H1 (cell line): ENCODE results near the gene JPT2. TPM values are rescaled to one million over a fixed set of nuclear protein-coding genes. Genes with fewer than 3 reads are reported as not detected.

Experiments
- CTCF ChIA-PET: fragments of 300-600 bp; sonication (Branson Sonifier 250); formaldehyde crosslinking; loops from one replicate; lab custom pipeline; 2021; ENCODE audit not compliant: partially characterized antibody; lab: Charles Lee
- POLR2A ChIA-PET: fragments of 300-600 bp; sonication (Branson Sonifier 250); formaldehyde crosslinking; loops from one replicate; lab custom pipeline; 2021; ENCODE audit warnings: inconsistent platforms; ENCODE audit not compliant: partially characterized antibody; lab: Charles Lee
- DNase-seq, 2 experiments: peaks; one replicate each; pipeline versions ENCODE4 v3.0.0 to v3.0.0-alpha.2; 2010 to 2022; ENCODE audit warnings: low spot score in 2 of 2, low read depth in 1 of 2, mixed read lengths in 1 of 2
- FAIRE-seq: peaks from 2 replicates; lab custom pipeline; 2011; peaks lifted over from hg19 to GRCh38; lab: Jason Lieb, UNC
- H2AFZ ChIP-seq: 2 replicates; pipeline ENCODE4 v1.8.1; 2012; ENCODE audit warnings: low read length, inconsistent platforms
- H2AK5ac ChIP-seq: 2 replicates; pipeline ENCODE4 v1.6.1; 2013; ENCODE audit warnings: low read depth, low read length
- H2BK120ac ChIP-seq: replicated peaks from 2 replicates; pipeline ENCODE3; 2013; ENCODE audit warnings: low read depth, low read length, inconsistent platforms
- H2BK12ac ChIP-seq: 2 replicates; pipeline ENCODE4 v1.6.1; 2013; ENCODE audit warnings: low read depth, low read length
- H2BK15ac ChIP-seq: 2 replicates; pipeline ENCODE4 v1.6.1; 2013; ENCODE audit warnings: low read length
- H2BK20ac ChIP-seq: 2 replicates; pipeline ENCODE4 v1.6.1; 2013; ENCODE audit warnings: low read length
- H2BK5ac ChIP-seq: 2 replicates; pipeline ENCODE4 v1.6.1; 2013; ENCODE audit warnings: low read depth, low read length
- H3K14ac ChIP-seq: 2 replicates; pipeline ENCODE4 v1.6.1; 2013; ENCODE audit warnings: inconsistent platforms; ENCODE audit not compliant: insufficient read length
- H3K18ac ChIP-seq: 2 replicates; pipeline ENCODE4 v1.6.1; 2013; ENCODE audit warnings: low read length; ENCODE audit errors: extremely low read depth
- H3K23ac ChIP-seq: 2 replicates; pipeline ENCODE4 v1.6.1; 2013; ENCODE audit warnings: inconsistent platforms; ENCODE audit not compliant: insufficient read length
- H3K23me2 ChIP-seq: 2 replicates; pipeline ENCODE4 v1.6.1; 2013; ENCODE audit warnings: low read depth, low read length
- H3K27ac ChIP-seq: 2 replicates; pipeline ENCODE4 v1.6.1; 2011; ENCODE audit warnings: low read depth, low read length, inconsistent platforms
- H3K27me3 ChIP-seq, 4 experiments: replicated peaks in 1 of 4; 1 replicate in 1 of 4; 2 replicates in 3 of 4; pipeline versions ENCODE4 v1.6.1 to v1.8.1; 2011 to 2013; ENCODE audit warnings: low read length in 3 of 4, mild to moderate bottlenecking in 3 of 4, inconsistent platforms in 2 of 4, mixed read lengths in 2 of 4, moderate library complexity in 1 of 4; ENCODE audit not compliant: control insufficient read depth in 3 of 4, insufficient read depth in 3 of 4; ENCODE audit errors: extremely low read depth in 1 of 4
- H3K36me3 ChIP-seq, 4 experiments: 2 replicates each; pipeline versions ENCODE4 v1.6.1 to v1.8.1; 2011 to 2013; ENCODE audit warnings: mild to moderate bottlenecking in 4 of 4, low read length in 3 of 4, moderate library complexity in 2 of 4, control low read depth in 1 of 4, inconsistent platforms in 1 of 4; ENCODE audit not compliant: insufficient read depth in 4 of 4, control insufficient read depth in 2 of 4
- H3K4ac ChIP-seq: replicated peaks from 2 replicates; pipeline ENCODE3; 2013; ENCODE audit warnings: low read length, low read depth, mixed read lengths, inconsistent platforms; ENCODE audit not compliant: insufficient read length
- H3K4me1 ChIP-seq, 4 experiments: replicated peaks in 1 of 4; 1 replicate in 1 of 4; 2 replicates in 3 of 4; pipeline versions ENCODE4 v1.6.1 to v1.8.1; 2011 to 2013; ENCODE audit warnings: low read length in 3 of 4, inconsistent platforms in 2 of 4, mixed read lengths in 1 of 4; ENCODE audit not compliant: insufficient read depth in 4 of 4, control insufficient read depth in 3 of 4
- H3K4me2 ChIP-seq, 2 experiments: 2 replicates each; pipeline versions ENCODE4 v1.6.1 to v1.8.1; 2011 to 2013; ENCODE audit warnings: low read depth in 2 of 2, low read length in 2 of 2, control low read depth in 1 of 2, inconsistent platforms in 1 of 2, mild to moderate bottlenecking in 1 of 2; ENCODE audit not compliant: insufficient read depth in 1 of 2
- H3K4me3 ChIP-seq, 4 experiments: fragments of 200-600, 300-600 bp in 1 of 4; sonication (generic), shearing (Covaris generic), sonication (Bioruptor Twin) in 1 of 4; 2 replicates each; pipeline versions ENCODE4 v1.5.1 to v1.8.1; 2011 to 2016; ENCODE audit warnings: low read length in 4 of 4, low read depth in 3 of 4, control low read depth in 2 of 4, inconsistent platforms in 2 of 4, mild to moderate bottlenecking in 2 of 4, mixed read lengths in 1 of 4, moderate library complexity in 1 of 4; ENCODE audit not compliant: insufficient read depth in 2 of 4; ENCODE audit errors: extremely low read depth in 1 of 4
- H3K56ac ChIP-seq: replicated peaks from 2 replicates; pipeline ENCODE3; 2013; ENCODE audit warnings: low read depth, mild to moderate bottlenecking, mixed read lengths, low read length, inconsistent platforms; ENCODE audit not compliant: insufficient read length
- H3K79me1 ChIP-seq: 2 replicates; pipeline ENCODE4 v1.6.1; 2013; ENCODE audit warnings: low read depth, low read length, control low read depth
- H3K79me2 ChIP-seq, 2 experiments: 2 replicates each; pipeline versions ENCODE4 v1.6.1 to v1.8.1; 2012 to 2013; ENCODE audit warnings: low read length in 2 of 2, mild to moderate bottlenecking in 2 of 2, inconsistent platforms in 1 of 2; ENCODE audit not compliant: insufficient read depth in 2 of 2, control insufficient read depth in 1 of 2
- H3K9ac ChIP-seq, 4 experiments: replicated peaks in 1 of 4; 1 replicate in 1 of 4; 2 replicates in 3 of 4; pipeline versions ENCODE4 v1.6.1 to v1.8.1; 2011 to 2013; ENCODE audit warnings: low read depth in 3 of 4, low read length in 3 of 4, control low read depth in 2 of 4, mild to moderate bottlenecking in 2 of 4, moderate library complexity in 2 of 4, inconsistent platforms in 1 of 4; ENCODE audit errors: extremely low read depth in 1 of 4
- H3K9me3 ChIP-seq, 2 experiments: 2 replicates each; pipeline versions ENCODE4 v1.6.1 to v1.8.1; 2012 to 2013; ENCODE audit warnings: mild to moderate bottlenecking in 2 of 2, moderate library complexity in 2 of 2, control low read depth in 1 of 2, inconsistent platforms in 1 of 2, low read depth in 1 of 2, low read length in 1 of 2, mixed read lengths in 1 of 2; ENCODE audit not compliant: insufficient read depth in 2 of 2
- H4K20me1 ChIP-seq, 2 experiments: replicated peaks in 1 of 2; 2 replicates each; pipeline versions ENCODE3 to v1.8.1; 2011 to 2013; ENCODE audit warnings: inconsistent platforms in 2 of 2, low read length in 2 of 2, mild to moderate bottlenecking in 1 of 2; ENCODE audit not compliant: insufficient read depth in 2 of 2, control insufficient read depth in 1 of 2
- H4K5ac ChIP-seq: 2 replicates; pipeline ENCODE4 v1.6.1; 2013; ENCODE audit warnings: low read length, low read depth, mixed read lengths, inconsistent platforms; ENCODE audit not compliant: insufficient read length
- H4K8ac ChIP-seq: 2 replicates; pipeline ENCODE4 v1.8.0; 2013; ENCODE audit warnings: mild to moderate bottlenecking, moderate library complexity, low read length, inconsistent platforms; ENCODE audit not compliant: insufficient read depth; ENCODE audit errors: extremely low read depth
- H4K91ac ChIP-seq: replicated peaks from 2 replicates; pipeline ENCODE3; 2013; ENCODE audit warnings: low read length, mixed read lengths, inconsistent platforms; ENCODE audit not compliant: insufficient read length
- BRCA1 ChIP-seq: IDR thresholded peaks from 2 replicates; pipeline ENCODE4 v1.6.1; 2012; ENCODE audit warnings: low read depth, low read length, improper control_type of control experiment
- CEBPB ChIP-seq: IDR thresholded peaks from 2 replicates; pipeline ENCODE4 v1.6.1; 2012; ENCODE audit warnings: low read depth, low read length
- CHD2 ChIP-seq: IDR thresholded peaks from 2 replicates; pipeline ENCODE4 v1.6.1; 2012; ENCODE audit warnings: low read length, improper control_type of control experiment
- CTBP2 ChIP-seq: IDR thresholded peaks from 2 replicates; pipeline ENCODE4 v1.7.0; 2011; ENCODE audit warnings: borderline replicate concordance, mild to moderate bottlenecking, moderate library complexity, mixed read lengths, low read length; ENCODE audit not compliant: insufficient read depth, insufficient read length
- E2F6 ChIP-seq: IDR thresholded peaks from 2 replicates; pipeline ENCODE4 v1.6.1; 2012; ENCODE audit warnings: inconsistent platforms
- HDAC2 ChIP-seq, 2 experiments: fragments of 300-600 bp in 1 of 2; sonication (generic) in 1 of 2; IDR thresholded peaks; 2 replicates each; pipeline ENCODE4 v1.6.1; 2011 to 2012; ENCODE audit warnings: low read depth in 2 of 2, low read length in 2 of 2, mild to moderate bottlenecking in 2 of 2, moderate library complexity in 2 of 2, borderline replicate concordance in 1 of 2, inconsistent platforms in 1 of 2
- JUN ChIP-seq: IDR thresholded peaks from 2 replicates; pipeline ENCODE4 v1.6.1; 2011; ENCODE audit warnings: low read depth, mild to moderate bottlenecking, improper control_type of control experiment, low read length
- KDM1A ChIP-seq: fragments of 200-600, 300-600 bp; sonication (generic); IDR thresholded peaks from 2 replicates; pipeline ENCODE4 v1.7.1; 2016; ENCODE audit warnings: mild to moderate bottlenecking, low read length, borderline replicate concordance
- POU5F1 ChIP-seq: IDR thresholded peaks from 2 replicates; pipeline ENCODE4 v1.6.1; 2011; ENCODE audit warnings: low read depth, mild to moderate bottlenecking, low read length, moderate library complexity
- SIRT6 ChIP-seq: IDR thresholded peaks from one replicate; pipeline ENCODE4 v1.7.1; 2012; ENCODE audit warnings: low read length, inconsistent platforms
- TCF12 ChIP-seq: IDR thresholded peaks from 2 replicates; pipeline ENCODE4 v1.6.1; 2011; ENCODE audit warnings: low read depth, mild to moderate bottlenecking, low read length
- USF2 ChIP-seq: IDR thresholded peaks from 2 replicates; pipeline ENCODE4 v1.6.1; 2011; ENCODE audit warnings: low read length, improper control_type of control experiment
- WGBS, 2 experiments: shearing (Covaris generic) in 1 of 2; methylation state at CpG; one replicate each; pipeline versions ENCODE4 v1.1.6 to v1.1.7; 2013 to 2015; ENCODE audit warnings: low lambda C conversion rate in 2 of 2, mixed read lengths in 2 of 2, inconsistent platforms in 1 of 2, low coverage in 1 of 2, missing lambda C conversion rate in 1 of 2; ENCODE audit not compliant: insufficient replicate concordance in 2 of 2, insufficient coverage in 1 of 2, insufficient read length in 1 of 2; ENCODE audit errors: extremely low coverage in 1 of 2, missing lambda C conversion rate in 1 of 2; 5-methylcytosine and 5-hydroxymethylcytosine counted together
- polyA plus RNA-seq, 7 experiments: library from polyadenylated mRNA; depleted of rRNA in 3 of 7; stranded (reverse) in 5 of 7; unstranded in 2 of 7; fragments of >200 nt in 5 of 7; fragments of 200-250 nt in 2 of 7; gene quantifications; 1 replicate in 5 of 7; 2 replicates in 1 of 7; 4 replicates in 1 of 7; pipeline versions ENCODE4 v1.2.1 to v1.2.3, GENCODE V29; 2011 to 2013; ENCODE audit warnings: missing spikeins in 2 of 7, mixed read lengths in 2 of 7
- total RNA-seq: library from RNA; stranded (reverse); fragmentation: NEBNext Ultra II Directional; extraction: Animal tissue kit (Norgen Biotek cat#: 25700); gene quantifications from 2 replicates; pipeline ENCODE4 v1.2.1, GENCODE V29; 2021

JPT2 gene
- total and polyA plus RNA-seq, 2 of the 8 experiments (the other 6 are each of a cell fraction or from before 2014, with no cell fraction given), result 67.6 to 197 TPM

DNA sequence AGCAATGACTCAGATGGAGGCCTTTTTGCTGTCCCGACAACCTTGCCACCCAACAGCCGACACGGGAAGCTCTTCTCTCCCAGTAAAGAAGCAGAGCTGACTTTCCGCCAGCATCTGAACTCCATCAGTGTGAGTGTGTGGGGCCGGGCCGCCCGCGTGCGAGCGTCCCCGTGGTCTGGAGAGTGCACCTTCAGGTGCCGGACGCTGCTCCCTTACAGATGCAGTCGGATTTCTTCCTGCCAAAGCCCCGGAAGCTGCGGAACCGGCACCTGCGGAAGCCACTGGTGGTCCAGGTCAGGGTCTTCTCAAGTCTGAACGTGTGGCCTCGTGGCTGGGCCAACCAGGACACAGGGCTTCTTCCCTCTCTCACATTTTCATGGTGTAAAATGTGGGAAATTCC lies 15.5 kb upstream of the JPT2 start:
- Histone ChIP-seq H3K56ac (no peak overlapping the region), H3K18ac (no peak overlapping the region), H2BK15ac (no peak overlapping the region), H4K5ac (no peak overlapping the region), H3K23ac (no peak overlapping the region), H3K4ac (no peak overlapping the region), H3K9me3 (no peaks in the 10 kb centered on the region), H3K79me1 (no peaks in the 10 kb centered on the region), H3K4me3 (no peak overlapping the region), H2BK120ac (no peak overlapping the region), H2AK5ac (no peak overlapping the region), H3K4me2 (no peak overlapping the region), H3K14ac (no peak overlapping the region), H3K23me2 (no peaks in the 10 kb centered on the region), H3K79me2 (no peaks in the 10 kb centered on the region), H3K27me3 (no peaks in the 10 kb centered on the region; a peak in 1 of 7 replicates), H4K20me1 (peaks cover 6 to 11% of the 10 kb centered on the region in 2 experiments), H3K27ac (no peak overlapping the region), H2BK12ac (no peak overlapping the region), H2AFZ (no peak overlapping the region), H2BK5ac (no peak overlapping the region), H3K36me3 (peaks cover 16 to 48% (median 44%) of the 10 kb centered on the region in 4 experiments), H3K9ac (no peak overlapping the region), H3K4me1 (no peaks in the 10 kb centered on the region), H4K91ac (no peak overlapping the region), H4K8ac (no peak overlapping the region), H2BK20ac (no peak overlapping the region)
- WGBS, 2 experiments, result 98% methylated on average over 20 of the region's 20 CpGs; no CpG with 5 or more reads in 1 of the 2 experiments
- FAIRE-seq (no peak), DNase-seq (no peak)
- POLR2A ChIA-PET, result no interaction called here
- TF ChIP-seq TCF12 (no peak), CEBPB (no peak), KDM1A (no peak), SIRT6 (no peak), E2F6 (no peak), HDAC2 (IDR thresholded peaks at IDR 0.05; ENCODE audit: borderline replicate concordance in 1 of 2, low read depth in 2 of 2, low read length in 2 of 2) (no peak), JUN (no peak), USF2 (no peak), POU5F1 (no peak), CTBP2 (no peak), CHD2 (no peak), BRCA1 (no peak)
- CTCF ChIA-PET, result interaction anchor here (0.6 kb wide), 1 partner anchor 67 kb away, joined by 3 read pairs; no protein-coding TSS in a partner anchor
